IMR-90 (cell line): ENCODE data around the gene MEGF6. TPM values are rescaled to one million over a fixed set of nuclear protein-coding genes. Genes with fewer than 3 reads are reported as not detected.
A peak's percentile ranks its signal among the peaks of the same experiment; 100 is the strongest.

ENCODE experiments used
- ATAC-seq: fragments of 200-7000 bp; cut with Tn5 transposase; 2 replicates; pipeline ENCODE4 v1.9.1; 2020; ENCODE audit warnings: low read depth, mild to moderate bottlenecking, moderate library complexity
- BruUV-seq: library from RNA; stranded (reverse); fragments of 400-500 nt; replicated peaks from 2 replicates; lab custom pipeline; 2021; lab: Mats Ljungman, UMichigan
- CTCF ChIA-PET: fragments of 300-600 bp; formaldehyde crosslinking; extraction: SDS; loops from one replicate; lab custom pipeline; 2021; ENCODE audit warnings: antibody characterized with exemption; lab: Yijun Ruan, JAX
- POLR2A ChIA-PET: fragments of 300-600 bp; sonication (Branson Sonifier 250); formaldehyde crosslinking; loops from one replicate; lab custom pipeline; 2022; ENCODE audit warnings: antibody characterized with exemption; ENCODE audit not compliant: unreplicated experiment; lab: Charles Lee
- DNase-seq: peaks from one replicate; pipeline ENCODE4 v3.0.0; 2013
- H2AFZ ChIP-seq: replicated peaks from 2 replicates; pipeline ENCODE3; 2013; ENCODE audit warnings: low read length, mild to moderate bottlenecking; ENCODE audit not compliant: poor library complexity
- H2AK5ac ChIP-seq: 2 replicates; pipeline ENCODE4 v1.6.1; 2013; ENCODE audit warnings: low read depth, low read length, inconsistent platforms
- H2AK9ac ChIP-seq: replicated peaks from 2 replicates; pipeline ENCODE3; 2013; ENCODE audit warnings: mild to moderate bottlenecking, low read depth, low read length, moderate library complexity; ENCODE audit not compliant: poor library complexity
- H2BK120ac ChIP-seq: 2 replicates; pipeline ENCODE4 v1.6.1; 2013; ENCODE audit warnings: low read depth, low read length, inconsistent platforms
- H2BK15ac ChIP-seq: 3 replicates; pipeline ENCODE4 v1.6.1; 2013; ENCODE audit warnings: low read depth, low read length, inconsistent platforms
- H2BK20ac ChIP-seq: 2 replicates; pipeline ENCODE4 v1.6.1; 2013; ENCODE audit warnings: low read depth, mild to moderate bottlenecking, inconsistent platforms, low read length, moderate library complexity
- H2BK5ac ChIP-seq: 2 replicates; pipeline ENCODE4 v1.6.1; 2013; ENCODE audit warnings: mild to moderate bottlenecking, low read depth, low read length, inconsistent platforms; ENCODE audit not compliant: poor library complexity, severe bottlenecking
- H3K14ac ChIP-seq: replicated peaks from 2 replicates; pipeline ENCODE4 v1.6.1; 2013; ENCODE audit warnings: low read depth, low read length, inconsistent platforms
- H3K18ac ChIP-seq: 2 replicates; pipeline ENCODE4 v1.6.1; 2013; ENCODE audit warnings: low read depth, low read length, control low read depth
- H3K23ac ChIP-seq: 2 replicates; pipeline ENCODE4 v1.6.1; 2013; ENCODE audit warnings: low read depth, low read length, inconsistent platforms
- H3K27ac ChIP-seq: 2 replicates; pipeline ENCODE4 v1.5.1; 2013; ENCODE audit warnings: mild to moderate bottlenecking, control low read depth, low read length; ENCODE audit not compliant: insufficient read depth
- H3K27me3 ChIP-seq: 2 replicates; pipeline ENCODE4 v1.6.1; 2013; ENCODE audit warnings: low read length; ENCODE audit not compliant: control insufficient read depth, insufficient read depth
- H3K36me3 ChIP-seq: 2 replicates; pipeline ENCODE4 v1.6.1; 2013; ENCODE audit warnings: low read length, mixed read lengths; ENCODE audit not compliant: control insufficient read depth, insufficient read depth
- H3K4ac ChIP-seq: 2 replicates; pipeline ENCODE4 v1.6.1; 2013; ENCODE audit warnings: low read depth, low read length, inconsistent platforms
- H3K4me1 ChIP-seq: 2 replicates; pipeline ENCODE4 v1.6.1; 2013; ENCODE audit warnings: low read length, mixed read lengths; ENCODE audit not compliant: control insufficient read depth, insufficient read depth
- H3K4me2 ChIP-seq: 2 replicates; pipeline ENCODE4 v1.6.1; 2013; ENCODE audit warnings: low read depth, mild to moderate bottlenecking, control low read depth, low read length, moderate library complexity
- H3K4me3 ChIP-seq: 2 replicates; pipeline ENCODE4 v1.5.1; 2013; ENCODE audit warnings: low read depth, mild to moderate bottlenecking, control low read depth, low read length, moderate library complexity; ENCODE audit not compliant: insufficient read depth
- H3K56ac ChIP-seq: 2 replicates; pipeline ENCODE4 v1.6.1; 2013; ENCODE audit warnings: low read length, inconsistent platforms; ENCODE audit not compliant: insufficient read depth; ENCODE audit errors: extremely low read depth
- H3K79me1 ChIP-seq, 2 experiments: 2 replicates each; pipeline ENCODE4 v1.6.1; 2013; ENCODE audit warnings: low read length in 2 of 2, inconsistent platforms in 1 of 2, low read depth in 1 of 2
- H3K9ac ChIP-seq: 2 replicates; pipeline ENCODE4 v1.6.1; 2013; ENCODE audit warnings: low read depth, low read length, control low read depth
- H3K9me1 ChIP-seq: 2 replicates; pipeline ENCODE4 v1.6.1; 2013; ENCODE audit warnings: low read length, inconsistent platforms; ENCODE audit not compliant: insufficient read depth
- H3K9me3 ChIP-seq: 2 replicates; pipeline ENCODE4 v1.6.1; 2013; ENCODE audit warnings: low read length; ENCODE audit not compliant: control insufficient read depth, insufficient read depth
- H4K20me1 ChIP-seq: 2 replicates; pipeline ENCODE4 v1.6.1; 2013; ENCODE audit warnings: low read length, inconsistent platforms; ENCODE audit not compliant: insufficient read depth
- H4K5ac ChIP-seq: 2 replicates; pipeline ENCODE4 v1.6.1; 2013; ENCODE audit warnings: mild to moderate bottlenecking, low read depth, low read length, control low read depth
- H4K8ac ChIP-seq, 2 experiments: 2 replicates each; pipeline ENCODE4 v1.6.1; 2013; ENCODE audit warnings: low read depth in 2 of 2, low read length in 2 of 2, control low read depth in 1 of 2, inconsistent platforms in 1 of 2
- H4K91ac ChIP-seq: 2 replicates; pipeline ENCODE4 v1.6.1; 2013; ENCODE audit warnings: low read depth, low read length, inconsistent platforms; ENCODE audit not compliant: insufficient read depth
- BHLHE40 ChIP-seq: fragments of 150-350 bp; IDR thresholded peaks from 2 replicates; pipeline ENCODE4 v1.6.1; 2016; ENCODE audit warnings: mild to moderate bottlenecking, low read depth, low read length
- FOS ChIP-seq: fragments of 150-350 bp; IDR thresholded peaks from 2 replicates; pipeline ENCODE4 v1.6.1; 2016; ENCODE audit warnings: low read depth, low read length
- MAZ ChIP-seq: IDR thresholded peaks from 2 replicates; pipeline ENCODE4 v1.6.1; 2012; ENCODE audit warnings: low read depth, mild to moderate bottlenecking, low read length, improper control_type of control experiment, moderate library complexity, borderline replicate concordance
- MXI1 ChIP-seq: IDR thresholded peaks from 2 replicates; pipeline ENCODE4 v1.6.1; 2012; ENCODE audit warnings: low read depth, mild to moderate bottlenecking, low read length, moderate library complexity, borderline replicate concordance
- POLR2A ChIP-seq: IDR thresholded peaks from 2 replicates; pipeline ENCODE4 v1.6.1; 2012; ENCODE audit warnings: mild to moderate bottlenecking, low read depth, low read length
- RAD21 ChIP-seq: IDR thresholded peaks from 2 replicates; pipeline ENCODE4 v1.6.1; 2012; ENCODE audit warnings: low read length, improper control_type of control experiment
- RCOR1 ChIP-seq: IDR thresholded peaks from 2 replicates; pipeline ENCODE4 v1.6.1; 2012; ENCODE audit warnings: mild to moderate bottlenecking, low read length, improper control_type of control experiment; ENCODE audit not compliant: insufficient replicate concordance
- SMC3 ChIP-seq: fragments of 150-350 bp; IDR thresholded peaks from 2 replicates; pipeline ENCODE4 v1.6.1; 2016; ENCODE audit warnings: low read depth, mild to moderate bottlenecking, antibody characterized with exemption, low read length, moderate library complexity
- WGBS, 2 experiments: methylation state at CpG; one replicate each; pipeline versions ENCODE4 v1.1.5 to v1.1.7; 2013; ENCODE audit warnings: missing lambda C conversion rate in 2 of 2; ENCODE audit not compliant: insufficient read length in 1 of 2; ENCODE audit errors: extremely low coverage in 2 of 2; 5-methylcytosine and 5-hydroxymethylcytosine counted together
- dilution Hi-C: fragments of 300-500 bp; cut with HindIII; formaldehyde crosslinking; loops from one replicate; pipeline ENCODE4 v1.14.3; 2018; ENCODE audit warnings: low sequenced_read_pairs; ENCODE audit not compliant: unreplicated experiment
- in situ Hi-C: fragments of 300-500 bp; cut with MboI; formaldehyde crosslinking; loops from 3 replicates; pipeline ENCODE4 v1.14.3; 2019; ENCODE audit warnings: low sequenced_read_pairs, inconsistent platforms, mixed read lengths
- intact Hi-C: fragments of 100-400 bp; cut with micrococcal nuclease; formaldehyde crosslinking; loops from 2 replicates; pipeline ENCODE4 v1.10.0; 2022
- polyA plus RNA-seq, 3 experiments: library from polyadenylated mRNA; depleted of rRNA; stranded (reverse); fragments of >200 nt; gene quantifications; 2 replicates each; pipeline ENCODE4 v1.2.3, GENCODE V29; 2012; ENCODE audit warnings: low replicate concordance in 1 of 3
- total RNA-seq: library from RNA; depleted of rRNA; stranded (reverse); fragments of >200 nt; gene quantifications from 2 replicates; pipeline ENCODE4 v1.2.3, GENCODE V29; 2012
- TF ChIP-seq, protein P1 (sequence below): fragments of 150-350 bp; IDR thresholded peaks from 2 replicates; pipeline ENCODE4 v1.6.1; 2016; ENCODE audit warnings: low read depth, mild to moderate bottlenecking, low read length, moderate library complexity, borderline replicate concordance
- TF ChIP-seq, protein P2 (sequence below): fragments of 150-350 bp; IDR thresholded peaks from 2 replicates; pipeline ENCODE4 v1.6.1; 2017; ENCODE audit warnings: mild to moderate bottlenecking, antibody characterized with exemption, low read length, low read depth

Gene MEGF6
- total and polyA plus RNA-seq, 2 of the 4 experiments (the other 2 are of a cell fraction) = 0.72 to 4.1 TPM

DNA sequence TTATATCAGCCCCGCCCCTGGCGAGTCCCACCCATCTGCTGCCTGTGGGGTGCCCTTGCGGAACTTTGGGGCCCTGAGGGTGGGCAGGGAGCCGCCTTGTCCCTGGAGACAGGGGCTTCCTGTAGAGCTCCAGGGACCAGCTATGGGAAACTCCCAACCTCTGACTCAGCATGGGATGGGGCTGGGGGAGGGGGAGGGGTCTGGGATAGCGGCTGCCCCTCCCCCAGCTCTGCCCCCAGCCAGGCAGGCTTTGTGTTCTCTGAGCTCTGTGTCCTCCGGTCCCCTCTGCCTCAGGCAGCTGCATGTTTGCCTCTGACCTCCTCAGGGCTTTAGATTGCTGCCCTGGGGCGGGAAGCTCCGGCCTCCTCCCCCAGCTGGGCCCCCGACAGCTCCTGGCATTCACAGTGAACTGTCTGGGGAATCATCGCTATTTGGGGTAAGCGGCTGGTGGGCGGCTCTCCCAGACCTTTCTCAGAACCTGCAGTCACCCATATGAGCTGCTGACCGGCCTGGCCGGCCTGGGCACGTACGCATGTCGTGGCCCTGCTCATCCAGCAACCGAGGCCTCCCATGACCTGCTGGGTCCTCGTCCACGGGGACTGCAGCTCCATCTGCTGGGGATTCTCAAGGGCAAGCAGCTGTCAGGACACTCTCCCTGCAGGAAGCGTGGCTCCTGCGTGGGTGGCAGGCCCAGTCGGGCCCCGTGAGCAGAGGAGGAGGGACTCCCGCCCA lies 139.8 kb downstream of the MEGF6 start (continued):
- TF ChIP-seq RAD21 = peak; percentile 33; the same call in 1 of the 2 replicates

DNA sequence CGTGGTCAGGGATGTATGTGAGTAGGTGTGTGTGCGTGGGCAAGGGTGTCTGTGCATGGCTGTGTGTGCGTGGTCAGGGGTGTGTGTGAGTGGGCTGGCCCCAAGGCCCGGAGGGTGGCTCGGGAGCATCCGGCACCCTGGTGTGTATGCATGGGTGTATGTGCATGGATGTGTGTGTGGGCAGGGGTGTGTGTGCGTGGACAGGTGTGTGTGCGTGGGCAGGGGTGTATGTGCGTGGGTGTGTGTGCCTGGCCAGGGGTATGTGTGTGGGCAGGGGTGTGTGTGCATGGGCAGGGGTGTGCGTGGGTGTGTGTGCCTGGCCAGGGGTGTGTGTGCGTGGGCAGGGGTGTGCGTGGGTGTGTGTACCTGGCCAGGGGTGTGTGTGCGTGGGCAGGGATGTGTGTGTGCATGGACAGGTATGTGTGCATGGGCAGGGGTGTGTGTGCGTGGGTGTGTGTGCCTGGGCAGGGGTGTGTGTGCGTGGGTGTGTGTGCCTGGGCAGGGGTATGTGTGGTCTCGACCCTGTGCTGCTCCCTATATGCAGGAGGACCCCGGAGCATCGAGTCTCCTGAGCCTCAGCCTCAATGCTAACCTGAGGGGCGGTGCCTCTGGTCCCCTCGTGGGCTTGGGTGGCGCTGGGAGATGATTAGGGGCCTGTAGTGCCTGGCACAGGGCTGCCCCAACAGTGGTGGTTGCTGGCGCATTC lies 140.5 kb downstream of the MEGF6 start:
- H3K4me3 ChIP-seq = no peak overlapping the region
- ATAC-seq (no peak), DNase-seq (no peak)
- no peak overlapping the region for H3K27ac ChIP-seq
- no peak overlapping the region for H3K4me2 ChIP-seq
- H3K9me3 ChIP-seq = no peaks in the 10 kb centered on the region
- no peak overlapping the region for H2BK5ac ChIP-seq
- 0 out of 2 replicates have a peak overlapping the region, but pooled peaks have one; percentile 21 for H4K91ac ChIP-seq
- no peaks in the 10 kb centered on the region for H3K36me3 ChIP-seq
- intact Hi-C loops (no loop called here), dilution Hi-C loops (no loop called here), in situ Hi-C loops (no loop called here)
- H3K9me1 ChIP-seq = peaks cover 3% of the 10 kb centered on the region; the same call in 1 of the 2 replicates
- H2BK120ac ChIP-seq = 0 out of 2 replicates have a peak overlapping the region, but pooled peaks have one; percentile 1
- ChIA-PET CTCF (interaction anchor here (1.0 to 2.4 kb wide), 2 partner anchors 12 to 18 kb away, joined by 3 to 12 read pairs; no protein-coding TSS in a partner anchor), POLR2A (no interaction called here)
- no TSS peak for BruUV-seq
- peaks cover 11% of the 10 kb centered on the region for H3K4me1 ChIP-seq
- H2BK20ac ChIP-seq = no peak overlapping the region
- H3K18ac ChIP-seq = no peak overlapping the region
- peak overlapping the region; percentile 51 for H2AFZ ChIP-seq
- H2BK15ac ChIP-seq = no peak overlapping the region
- H2AK9ac ChIP-seq = no peak overlapping the region
- H4K8ac ChIP-seq = no peak overlapping the region
- no peak overlapping the region for H4K5ac ChIP-seq
- H3K79me1 ChIP-seq = no peaks in the 10 kb centered on the region
- H3K14ac ChIP-seq = no peak overlapping the region
- TF ChIP-seq MXI1 = no peak
- TF ChIP-seq RCOR1 = no peak
- TF ChIP-seq FOS = no peak
- no peak for TF ChIP-seq RAD21
- no peak for TF ChIP-seq SMC3
- TF ChIP-seq, protein P1, sequence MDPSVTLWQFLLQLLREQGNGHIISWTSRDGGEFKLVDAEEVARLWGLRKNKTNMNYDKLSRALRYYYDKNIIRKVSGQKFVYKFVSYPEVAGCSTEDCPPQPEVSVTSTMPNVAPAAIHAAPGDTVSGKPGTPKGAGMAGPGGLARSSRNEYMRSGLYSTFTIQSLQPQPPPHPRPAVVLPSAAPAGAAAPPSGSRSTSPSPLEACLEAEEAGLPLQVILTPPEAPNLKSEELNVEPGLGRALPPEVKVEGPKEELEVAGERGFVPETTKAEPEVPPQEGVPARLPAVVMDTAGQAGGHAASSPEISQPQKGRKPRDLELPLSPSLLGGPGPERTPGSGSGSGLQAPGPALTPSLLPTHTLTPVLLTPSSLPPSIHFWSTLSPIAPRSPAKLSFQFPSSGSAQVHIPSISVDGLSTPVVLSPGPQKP = no peak
- no peak for TF ChIP-seq POLR2A
- no peak for TF ChIP-seq MAZ
- TF ChIP-seq BHLHE40 = no peak
- TF ChIP-seq, protein P2, sequence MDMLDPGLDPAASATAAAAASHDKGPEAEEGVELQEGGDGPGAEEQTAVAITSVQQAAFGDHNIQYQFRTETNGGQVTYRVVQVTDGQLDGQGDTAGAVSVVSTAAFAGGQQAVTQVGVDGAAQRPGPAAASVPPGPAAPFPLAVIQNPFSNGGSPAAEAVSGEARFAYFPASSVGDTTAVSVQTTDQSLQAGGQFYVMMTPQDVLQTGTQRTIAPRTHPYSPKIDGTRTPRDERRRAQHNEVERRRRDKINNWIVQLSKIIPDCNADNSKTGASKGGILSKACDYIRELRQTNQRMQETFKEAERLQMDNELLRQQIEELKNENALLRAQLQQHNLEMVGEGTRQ = no peak
- H4K20me1 ChIP-seq = no peaks in the 10 kb centered on the region; the same call in 1 of the 2 replicates
- H3K23ac ChIP-seq = no peak overlapping the region
- H3K56ac ChIP-seq = no peak overlapping the region
- H3K27me3 ChIP-seq = peaks cover 1% of the 10 kb centered on the region
- WGBS, 2 experiments = 100% methylated on average over 6 of the region's 22 CpGs; no CpG with 5 or more reads in 1 of the 2 experiments
- H2AK5ac ChIP-seq = no peak overlapping the region; the same call in 1 of the 2 replicates
- H3K4ac ChIP-seq = no peak overlapping the region; the same call in 1 of the 2 replicates
- H3K9ac ChIP-seq = no peak overlapping the region
